DND-41 (cell line): Measurements from ENCODE around the gene MLYCD.

Source experiments
- ATAC-seq: fragments of 200-7000 bp; cut with Tn5 transposase; 3 replicates; pipeline ENCODE4 v1.9.1; 2021; ENCODE audit warnings: low read depth; ENCODE audit not compliant: insufficient read depth
- DNase-seq: peaks from one replicate; pipeline ENCODE4 v3.0.0-alpha.2; 2020
- H2AFZ ChIP-seq: 2 replicates; pipeline ENCODE4 v1.6.0; 2012; ENCODE audit warnings: low read depth, low read length
- H3K27ac ChIP-seq: 2 replicates; pipeline ENCODE4 v1.5.1; 2012; ENCODE audit warnings: low read length, inconsistent platforms
- H3K27me3 ChIP-seq: fragments of 200-600 bp; sonication (generic); 2 replicates; pipeline ENCODE4 v1.6.0; 2012; ENCODE audit warnings: low read length, mild to moderate bottlenecking, inconsistent platforms; ENCODE audit not compliant: insufficient read depth, poor library complexity
- H3K36me3 ChIP-seq: 2 replicates; pipeline ENCODE4 v1.5.1; 2012; ENCODE audit warnings: low read length, inconsistent platforms; ENCODE audit not compliant: insufficient read depth
- H3K4me1 ChIP-seq: 2 replicates; pipeline ENCODE4 v1.5.1; 2012; ENCODE audit warnings: mild to moderate bottlenecking, low read length; ENCODE audit not compliant: insufficient read depth
- H3K4me2 ChIP-seq: 2 replicates; pipeline ENCODE4 v1.6.0; 2012; ENCODE audit warnings: mild to moderate bottlenecking, moderate library complexity, low read length, inconsistent platforms; ENCODE audit not compliant: insufficient read depth
- H3K4me3 ChIP-seq, 2 experiments: fragments of 200-600 bp in 1 of 2; shearing (Covaris generic) in 1 of 2; 2 replicates each; pipeline ENCODE4 v1.5.1; 2012 to 2016; ENCODE audit warnings: inconsistent platforms in 2 of 2, low read length in 2 of 2, mild to moderate bottlenecking in 2 of 2, low read depth in 1 of 2, moderate library complexity in 1 of 2
- H3K79me2 ChIP-seq: 2 replicates; pipeline ENCODE4 v1.6.0; 2012; ENCODE audit warnings: low read length, inconsistent platforms; ENCODE audit not compliant: insufficient read depth
- H3K9ac ChIP-seq: 2 replicates; pipeline ENCODE4 v1.6.0; 2012; ENCODE audit warnings: low read depth, mild to moderate bottlenecking, inconsistent platforms, low read length, moderate library complexity
- H3K9me3 ChIP-seq: 2 replicates; pipeline ENCODE4 v1.5.1; 2012; ENCODE audit warnings: low read length, moderate library complexity, mild to moderate bottlenecking, inconsistent platforms; ENCODE audit not compliant: insufficient read depth, severe bottlenecking
- H4K20me1 ChIP-seq: 2 replicates; pipeline ENCODE4 v1.6.0; 2012; ENCODE audit warnings: low read length; ENCODE audit not compliant: insufficient read depth
- CTCF ChIP-seq: IDR thresholded peaks from 2 replicates; pipeline ENCODE4 v1.5.1; 2012; ENCODE audit warnings: borderline replicate concordance, low read length, moderate library complexity, mild to moderate bottlenecking; ENCODE audit not compliant: poor library complexity, severe bottlenecking; ENCODE audit errors: extremely low read depth
- EZH2 ChIP-seq: IDR thresholded peaks from 3 replicates; pipeline ENCODE4 v1.6.1; 2012; ENCODE audit warnings: borderline replicate concordance, low read depth, mild to moderate bottlenecking, moderate library complexity, low read length, inconsistent platforms; ENCODE audit not compliant: severe bottlenecking

MLYCD gene

GRCh38 chr16:83856792-83857191 is 42.1 kb upstream of the MLYCD start:
- ATAC-seq (no peak), DNase-seq (no peak)
- Histone ChIP-seq H3K9me3 (no peaks in the 10 kb centered on the region), H3K4me1 (no peaks in the 10 kb centered on the region), H3K9ac (no peak overlapping the region), H3K79me2 (no peaks in the 10 kb centered on the region), H3K27me3 (no peaks in the 10 kb centered on the region), H4K20me1 (no peaks in the 10 kb centered on the region), H3K27ac (no peak overlapping the region), H3K36me3 (no peaks in the 10 kb centered on the region), H3K4me3 (no peak overlapping the region), H2AFZ (no peak overlapping the region), H3K4me2 (no peak overlapping the region)
- TF ChIP-seq CTCF, result no peak
- TF ChIP-seq EZH2, result no peak

DNA sequence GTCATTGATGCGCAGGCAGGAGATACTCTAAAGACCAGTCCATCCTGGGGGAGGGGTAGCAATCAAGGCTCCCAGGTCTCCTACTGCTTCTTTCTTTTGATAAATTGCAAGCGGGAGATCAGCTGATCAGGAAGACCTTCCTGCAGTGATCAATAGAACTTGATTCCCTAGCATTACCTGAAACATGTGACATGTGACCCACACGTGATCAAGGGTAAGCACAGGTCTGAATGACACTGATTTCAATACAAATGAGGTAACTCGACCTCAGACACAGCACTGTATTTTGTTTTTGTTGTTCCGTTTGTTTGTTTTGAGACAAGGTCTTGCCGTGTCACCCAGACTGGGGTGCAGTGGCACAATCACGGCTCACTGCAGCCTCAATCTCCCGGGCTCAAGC is 39.6 kb upstream of the MLYCD start:
- H3K79me2 ChIP-seq, result no peaks in the 10 kb centered on the region
- no peaks in the 10 kb centered on the region for H4K20me1 ChIP-seq
- ATAC-seq (no peak), DNase-seq (no peak)
- TF ChIP-seq EZH2 (no peak), CTCF (no peak)
- H3K4me3 ChIP-seq, result no peak overlapping the region
- H2AFZ ChIP-seq, result no peak overlapping the region
- no peak overlapping the region for H3K4me2 ChIP-seq
- H3K27me3 ChIP-seq, result no peaks in the 10 kb centered on the region
- no peak overlapping the region for H3K27ac ChIP-seq
- H3K36me3 ChIP-seq, result no peaks in the 10 kb centered on the region
- H3K9ac ChIP-seq, result no peak overlapping the region
- no peaks in the 10 kb centered on the region for H3K9me3 ChIP-seq
- H3K4me1 ChIP-seq, result no peaks in the 10 kb centered on the region

DNA sequence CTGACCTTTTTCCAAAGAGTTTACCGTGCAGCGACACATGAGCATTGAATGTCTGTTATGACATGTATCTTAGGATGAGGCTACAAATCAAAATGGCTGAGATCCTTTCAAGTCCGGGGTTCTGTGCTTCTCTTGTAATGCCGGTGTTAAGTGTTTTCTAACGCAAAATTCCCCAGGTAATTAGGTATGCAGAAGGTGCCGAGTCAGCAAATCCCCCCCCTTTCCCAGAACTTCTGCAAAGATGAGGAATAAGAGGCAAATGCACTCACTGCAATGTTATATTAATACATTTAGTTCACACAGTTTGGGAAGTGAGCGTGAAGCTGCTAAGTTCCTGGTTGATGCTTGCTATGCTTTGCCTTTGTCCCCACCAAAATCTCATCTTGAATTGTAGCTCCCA is 36.3 kb upstream of the MLYCD start:
- no peak overlapping the region for H2AFZ ChIP-seq
- no peak for TF ChIP-seq CTCF
- no peak for TF ChIP-seq EZH2
- H3K4me2 ChIP-seq, result no peak overlapping the region
- H3K79me2 ChIP-seq, result no peaks in the 10 kb centered on the region
- H3K4me1 ChIP-seq, result no peaks in the 10 kb centered on the region
- no peak overlapping the region for H3K4me3 ChIP-seq
- no peaks in the 10 kb centered on the region for H3K27me3 ChIP-seq
- H3K27ac ChIP-seq, result no peak overlapping the region
- no peaks in the 10 kb centered on the region for H3K9me3 ChIP-seq
- no peak for ATAC-seq
- H4K20me1 ChIP-seq, result no peaks in the 10 kb centered on the region
- DNase-seq, result no peak
- no peaks in the 10 kb centered on the region for H3K36me3 ChIP-seq
- no peak overlapping the region for H3K9ac ChIP-seq

DNA sequence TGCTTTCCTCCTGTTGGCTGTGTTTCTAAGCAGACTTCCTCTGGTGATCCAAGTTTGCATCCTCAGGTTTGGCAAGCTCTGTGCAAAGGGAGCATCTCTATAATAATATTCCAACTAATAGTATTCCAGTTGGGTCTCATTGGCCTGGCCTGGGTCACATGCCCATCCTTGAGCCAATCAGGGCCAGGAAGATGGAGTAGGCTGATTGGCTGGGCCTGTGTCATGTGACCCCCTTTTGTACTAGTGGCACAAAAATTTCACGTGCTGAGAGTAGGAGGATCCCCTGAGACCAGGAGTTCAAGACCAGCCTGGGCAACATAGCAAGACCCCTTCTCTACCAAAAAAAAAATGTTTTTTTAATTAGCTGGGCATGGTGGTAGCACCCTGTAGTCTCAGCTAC is 35.2 kb upstream of the MLYCD start:
- no peak for TF ChIP-seq CTCF
- TF ChIP-seq EZH2, result no peak
- Histone ChIP-seq H3K27ac (no peak overlapping the region), H3K9me3 (no peaks in the 10 kb centered on the region), H3K36me3 (no peaks in the 10 kb centered on the region), H2AFZ (no peak overlapping the region), H3K4me1 (no peaks in the 10 kb centered on the region), H3K79me2 (no peaks in the 10 kb centered on the region), H3K4me2 (no peak overlapping the region), H3K27me3 (no peaks in the 10 kb centered on the region), H3K4me3 (no peak overlapping the region), H4K20me1 (no peaks in the 10 kb centered on the region), H3K9ac (no peak overlapping the region)
- no peak for ATAC-seq
- DNase-seq, result no peak
